ENCODE data around the gene TRMT61A. TPM values are rescaled to one million over a fixed set of nuclear protein-coding genes. Genes with fewer than 3 reads are reported as not detected.

The TRMT61A gene
- total RNA-seq, 4 donors from 2014 or later: 14.9 to 24.4 (median 21.3) TPM

GRCh38 chr14:103530831-103531230 is 1.8 kb downstream of the TRMT61A start:
- H3K36me3 ChIP-seq: no peaks in the 10 kb centered on the region
- no peaks in the 10 kb centered on the region for H3K27me3 ChIP-seq
- peaks cover 23 to 31% of the 10 kb centered on the region in 2 donors for H3K4me1 ChIP-seq
- H3K4me3 ChIP-seq (replicated peaks in 1 of 3): no peak overlapping the region
- 91 to 94% methylated on average over 5 to 10 of the region's 11 CpGs for WGBS, 2 donors
- DNase-seq: no peak
- TF ChIP-seq CTCF (IDR thresholded peaks at IDR 0.05): no peak
- intact Hi-C loops (cut with DNase I): no loop called here
- H3K9me3 ChIP-seq: no peaks in the 10 kb centered on the region
- no peak overlapping the region for H3K27ac ChIP-seq

GRCh38 chr14:103531421-103532215 is 2.6 kb downstream of the TRMT61A start:
- H3K4me1 ChIP-seq: peaks cover 23 to 31% of the 10 kb centered on the region in 2 donors
- TF ChIP-seq CTCF (IDR thresholded peaks at IDR 0.05) (no peak), POLR2A (IDR thresholded peaks at IDR 0.05) (no peak)
- WGBS, 2 donors: 92 to 93% methylated on average over 15 of the region's 15 CpGs
- no peaks in the 10 kb centered on the region for H3K27me3 ChIP-seq
- H3K36me3 ChIP-seq: no peaks in the 10 kb centered on the region
- no peaks in the 10 kb centered on the region for H3K9me3 ChIP-seq
- H3K4me3 ChIP-seq (replicated peaks in 1 of 3): no peak overlapping the region
- H3K27ac ChIP-seq: no peak overlapping the region
- DNase-seq: no peak
- intact Hi-C loops (cut with DNase I): no loop called here

GRCh38 chr14:103532216-103533136 is 3.5 kb downstream of the TRMT61A start:
- Histone ChIP-seq H3K27ac (no peak overlapping the region), H3K27me3 (no peaks in the 10 kb centered on the region), H3K9me3 (no peaks in the 10 kb centered on the region), H3K4me1 (peaks cover 23 to 26% of the 10 kb centered on the region in 2 donors), H3K36me3 (no peaks in the 10 kb centered on the region), H3K4me3 (replicated peaks in 1 of 3) (no peak overlapping the region)
- TF ChIP-seq POLR2A (IDR thresholded peaks at IDR 0.05): no peak
- no peak for TF ChIP-seq CTCF (IDR thresholded peaks at IDR 0.05)
- intact Hi-C loops (cut with DNase I): no loop called here
- no peak for DNase-seq
- WGBS, 2 donors: 92 to 96% methylated on average over 7 to 11 of the region's 32 CpGs

GRCh38 chr14:103533137-103533998 is 4.4 kb downstream of the TRMT61A start:
- DNase-seq: no peak
- no peaks in the 10 kb centered on the region for H3K9me3 ChIP-seq
- H3K36me3 ChIP-seq: no peaks in the 10 kb centered on the region
- H3K27me3 ChIP-seq: no peaks in the 10 kb centered on the region
- H3K27ac ChIP-seq: no peak overlapping the region
- peaks cover 14 to 22% of the 10 kb centered on the region in 2 donors for H3K4me1 ChIP-seq
- no peak for TF ChIP-seq CTCF (IDR thresholded peaks at IDR 0.05)
- no peak for TF ChIP-seq POLR2A (IDR thresholded peaks at IDR 0.05)
- H3K4me3 ChIP-seq (replicated peaks in 1 of 3): no peak overlapping the region
- WGBS, 2 donors: 88 to 94% methylated on average over 12 to 14 of the region's 23 CpGs
- intact Hi-C loops (cut with DNase I): no loop called here

All from thyroid gland (tissue), 4 donors.